ENCODE measurements around the gene HOXC9. TPM values are rescaled to one million over a fixed set of nuclear protein-coding genes. Genes with fewer than 3 reads are reported as not detected.

HOXC9 gene
- total RNA-seq, 1 experiment from 2014 or later, result 11.3 TPM

DNA sequence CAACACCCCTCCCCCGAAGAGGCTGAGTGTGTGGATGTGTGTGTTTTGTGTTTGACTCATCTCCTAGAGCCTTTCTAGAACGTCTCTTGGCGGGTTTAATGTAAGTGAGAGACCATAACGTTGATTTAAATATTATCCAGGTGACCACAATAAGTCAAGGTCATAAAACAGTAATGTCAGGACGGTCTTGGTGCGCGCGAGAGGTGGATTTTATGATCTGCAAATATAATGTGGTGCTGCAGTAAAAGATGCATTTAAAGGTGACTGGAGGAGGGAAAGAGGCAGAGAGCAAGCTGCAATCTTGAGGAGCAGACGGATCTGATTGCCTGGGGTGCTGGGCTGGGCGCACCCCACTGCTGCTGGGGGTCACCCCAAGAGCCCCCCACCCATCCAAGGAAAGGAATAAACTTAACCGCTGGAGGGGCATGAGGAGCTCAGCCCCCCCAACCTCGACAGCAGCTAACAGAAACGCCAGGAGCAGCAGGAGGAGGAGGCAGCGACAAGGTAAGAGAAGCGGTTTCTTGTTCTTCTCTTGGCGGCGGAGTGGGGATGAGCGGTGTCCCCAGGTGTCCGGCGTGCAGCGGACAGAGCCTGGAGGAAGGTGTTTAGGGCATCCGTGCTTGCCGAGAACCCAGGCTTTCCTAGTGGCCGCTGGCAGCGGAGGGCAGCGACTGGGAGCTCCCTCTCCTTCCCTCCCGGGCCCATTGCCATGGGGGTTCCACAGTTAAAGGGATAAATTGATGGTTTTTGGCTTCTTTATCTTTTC lies 9.5 kb upstream of the HOXC9 start:
- ChIA-PET CTCF (interaction anchor here (1.1 to 2.0 kb wide), 4 partner anchors 200 to 226 kb away, joined by 3 to 8 read pairs (median 3); no protein-coding TSS in a partner anchor), RAD21 (ENCODE audit: low non-redundant PET in 1 of 2, low total read pairs in 2 of 2, uncharacterized antibody in 2 of 2, unreplicated experiment in 2 of 2) (interaction anchor here in 1 of 2 experiments (0.7 kb wide), 1 partner anchor 201 kb away, joined by 3 read pairs; no protein-coding TSS in a partner anchor), POLR2A (interaction anchor here (0.6 to 2.2 kb wide), 3 partner anchors 9 to 473 kb away, joined by 3 to 6 read pairs (median 3); partner anchors contain the start of gene HOXC9)
- no TSS peak for BruUV-seq (replicated peaks)
- peaks cover 9 to 21% of the 10 kb centered on the region in 2 experiments for H3K4me1 ChIP-seq (ENCODE audit: control insufficient read depth in 1 of 2, insufficient read depth in 2 of 2, low read length in 2 of 2)
- no peak overlapping the region for H3K4me3 ChIP-seq (replicated peaks in 1 of 2; ENCODE audit: low read depth in 1 of 2, low read length in 2 of 2)
- H3K36me3 ChIP-seq (ENCODE audit: control insufficient read depth in 1 of 2, insufficient read depth in 2 of 2, low read length in 2 of 2), result no peaks in the 10 kb centered on the region
- 0 out of 2 replicates have a peak overlapping the region, but pooled peaks have one; percentile 45 for H3K9ac ChIP-seq (ENCODE audit: low read length)
- H4K20me1 ChIP-seq (ENCODE audit: insufficient read depth), result no peaks in the 10 kb centered on the region
- H3K27ac ChIP-seq (ENCODE audit: low read depth, low read length), result no peak overlapping the region
- no peaks in the 10 kb centered on the region for H3K9me2 ChIP-seq (ENCODE audit: insufficient read depth)
- H2AFZ ChIP-seq (ENCODE audit: low read depth, low read length, poor library complexity, severe bottlenecking), result no peak overlapping the region
- ATAC-seq (no peak), DNase-seq (ENCODE audit: low read depth, low spot score) (no peak)
- H3K9me3 ChIP-seq (ENCODE audit: control insufficient read depth in 1 of 2, insufficient read depth in 1 of 2, low read depth in 1 of 2, low read length in 2 of 2), result no peaks in the 10 kb centered on the region
- H3K79me2 ChIP-seq (ENCODE audit: insufficient read depth, low read length), result peaks cover 3% of the 10 kb centered on the region; the same call in 1 of the 2 replicates
- intact Hi-C loops (cut with micrococcal nuclease), result no loop called here
- no peaks in the 10 kb centered on the region for H3K27me3 ChIP-seq (ENCODE audit: insufficient read depth, low read length)
- TF ChIP-seq SIN3A (IDR thresholded peaks at IDR 0.05; ENCODE audit: low read depth) (no peak), FOSL1 (IDR thresholded peaks at IDR 0.05; ENCODE audit: low read depth) (no peak), ZNF274 (IDR thresholded peaks at IDR 0.05; ENCODE audit: low read depth, low read length) (no peak)
- TF ChIP-seq, protein P1, sequence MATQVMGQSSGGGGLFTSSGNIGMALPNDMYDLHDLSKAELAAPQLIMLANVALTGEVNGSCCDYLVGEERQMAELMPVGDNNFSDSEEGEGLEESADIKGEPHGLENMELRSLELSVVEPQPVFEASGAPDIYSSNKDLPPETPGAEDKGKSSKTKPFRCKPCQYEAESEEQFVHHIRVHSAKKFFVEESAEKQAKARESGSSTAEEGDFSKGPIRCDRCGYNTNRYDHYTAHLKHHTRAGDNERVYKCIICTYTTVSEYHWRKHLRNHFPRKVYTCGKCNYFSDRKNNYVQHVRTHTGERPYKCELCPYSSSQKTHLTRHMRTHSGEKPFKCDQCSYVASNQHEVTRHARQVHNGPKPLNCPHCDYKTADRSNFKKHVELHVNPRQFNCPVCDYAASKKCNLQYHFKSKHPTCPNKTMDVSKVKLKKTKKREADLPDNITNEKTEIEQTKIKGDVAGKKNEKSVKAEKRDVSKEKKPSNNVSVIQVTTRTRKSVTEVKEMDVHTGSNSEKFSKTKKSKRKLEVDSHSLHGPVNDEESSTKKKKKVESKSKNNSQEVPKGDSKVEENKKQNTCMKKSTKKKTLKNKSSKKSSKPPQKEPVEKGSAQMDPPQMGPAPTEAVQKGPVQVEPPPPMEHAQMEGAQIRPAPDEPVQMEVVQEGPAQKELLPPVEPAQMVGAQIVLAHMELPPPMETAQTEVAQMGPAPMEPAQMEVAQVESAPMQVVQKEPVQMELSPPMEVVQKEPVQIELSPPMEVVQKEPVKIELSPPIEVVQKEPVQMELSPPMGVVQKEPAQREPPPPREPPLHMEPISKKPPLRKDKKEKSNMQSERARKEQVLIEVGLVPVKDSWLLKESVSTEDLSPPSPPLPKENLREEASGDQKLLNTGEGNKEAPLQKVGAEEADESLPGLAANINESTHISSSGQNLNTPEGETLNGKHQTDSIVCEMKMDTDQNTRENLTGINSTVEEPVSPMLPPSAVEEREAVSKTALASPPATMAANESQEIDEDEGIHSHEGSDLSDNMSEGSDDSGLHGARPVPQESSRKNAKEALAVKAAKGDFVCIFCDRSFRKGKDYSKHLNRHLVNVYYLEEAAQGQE (IDR thresholded peaks at IDR 0.05; ENCODE audit: low read depth), result no peak
- TF ChIP-seq, protein P2, sequence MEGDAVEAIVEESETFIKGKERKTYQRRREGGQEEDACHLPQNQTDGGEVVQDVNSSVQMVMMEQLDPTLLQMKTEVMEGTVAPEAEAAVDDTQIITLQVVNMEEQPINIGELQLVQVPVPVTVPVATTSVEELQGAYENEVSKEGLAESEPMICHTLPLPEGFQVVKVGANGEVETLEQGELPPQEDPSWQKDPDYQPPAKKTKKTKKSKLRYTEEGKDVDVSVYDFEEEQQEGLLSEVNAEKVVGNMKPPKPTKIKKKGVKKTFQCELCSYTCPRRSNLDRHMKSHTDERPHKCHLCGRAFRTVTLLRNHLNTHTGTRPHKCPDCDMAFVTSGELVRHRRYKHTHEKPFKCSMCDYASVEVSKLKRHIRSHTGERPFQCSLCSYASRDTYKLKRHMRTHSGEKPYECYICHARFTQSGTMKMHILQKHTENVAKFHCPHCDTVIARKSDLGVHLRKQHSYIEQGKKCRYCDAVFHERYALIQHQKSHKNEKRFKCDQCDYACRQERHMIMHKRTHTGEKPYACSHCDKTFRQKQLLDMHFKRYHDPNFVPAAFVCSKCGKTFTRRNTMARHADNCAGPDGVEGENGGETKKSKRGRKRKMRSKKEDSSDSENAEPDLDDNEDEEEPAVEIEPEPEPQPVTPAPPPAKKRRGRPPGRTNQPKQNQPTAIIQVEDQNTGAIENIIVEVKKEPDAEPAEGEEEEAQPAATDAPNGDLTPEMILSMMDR (IDR thresholded peaks at IDR 0.05 in 2 of 3, conservative IDR thresholded peaks at IDR 0.05 in 1 of 3; ENCODE audit: borderline replicate concordance in 1 of 3, insufficient read depth in 1 of 3, low read depth in 2 of 3, low read length in 2 of 3), result no peak
- TF ChIP-seq, protein P3, sequence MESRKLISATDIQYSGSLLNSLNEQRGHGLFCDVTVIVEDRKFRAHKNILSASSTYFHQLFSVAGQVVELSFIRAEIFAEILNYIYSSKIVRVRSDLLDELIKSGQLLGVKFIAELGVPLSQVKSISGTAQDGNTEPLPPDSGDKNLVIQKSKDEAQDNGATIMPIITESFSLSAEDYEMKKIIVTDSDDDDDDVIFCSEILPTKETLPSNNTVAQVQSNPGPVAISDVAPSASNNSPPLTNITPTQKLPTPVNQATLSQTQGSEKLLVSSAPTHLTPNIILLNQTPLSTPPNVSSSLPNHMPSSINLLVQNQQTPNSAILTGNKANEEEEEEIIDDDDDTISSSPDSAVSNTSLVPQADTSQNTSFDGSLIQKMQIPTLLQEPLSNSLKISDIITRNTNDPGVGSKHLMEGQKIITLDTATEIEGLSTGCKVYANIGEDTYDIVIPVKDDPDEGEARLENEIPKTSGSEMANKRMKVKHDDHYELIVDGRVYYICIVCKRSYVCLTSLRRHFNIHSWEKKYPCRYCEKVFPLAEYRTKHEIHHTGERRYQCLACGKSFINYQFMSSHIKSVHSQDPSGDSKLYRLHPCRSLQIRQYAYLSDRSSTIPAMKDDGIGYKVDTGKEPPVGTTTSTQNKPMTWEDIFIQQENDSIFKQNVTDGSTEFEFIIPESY (IDR thresholded peaks at IDR 0.05; ENCODE audit: extremely low read depth, insufficient replicate concordance, low read length), result no peak
- H3K4me2 ChIP-seq (ENCODE audit: low read length), result no peak overlapping the region

Data from HCT116 (cell line).